H9 (cell line): ENCODE measurements around the gene CBLB. TPM values are rescaled to one million over a fixed set of nuclear protein-coding genes. Genes with fewer than 3 reads are reported as not detected.

Experiments
- DNase-seq: peaks from one replicate; pipeline ENCODE4 v3.0.0-alpha.2; 2017
- H2AFZ ChIP-seq: one replicate; pipeline ENCODE4 v1.6.1; 2013; ENCODE audit warnings: mild to moderate bottlenecking, low read length, control low read depth, moderate library complexity
- H2AK5ac ChIP-seq: 2 replicates; pipeline ENCODE4 v1.6.1; 2013; ENCODE audit warnings: low read length, control low read depth, mixed read lengths; ENCODE audit not compliant: insufficient read length
- H2BK120ac ChIP-seq: one replicate; pipeline ENCODE4 v1.6.1; 2013; ENCODE audit warnings: low read depth, mild to moderate bottlenecking, low read length, control low read depth, inconsistent platforms; ENCODE audit not compliant: poor library complexity, severe bottlenecking
- H2BK12ac ChIP-seq: 2 replicates; pipeline ENCODE4 v1.6.1; 2013; ENCODE audit warnings: low read length, control low read depth, mixed read lengths, low read depth; ENCODE audit not compliant: insufficient read length
- H2BK15ac ChIP-seq: 2 replicates; pipeline ENCODE4 v1.6.1; 2013; ENCODE audit warnings: low read depth, low read length, control low read depth
- H2BK20ac ChIP-seq: one replicate; pipeline ENCODE4 v1.6.1; 2013; ENCODE audit warnings: low read depth, mild to moderate bottlenecking, low read length, control low read depth, inconsistent platforms; ENCODE audit not compliant: poor library complexity, severe bottlenecking
- H2BK5ac ChIP-seq: 2 replicates; pipeline ENCODE4 v1.6.1; 2013; ENCODE audit warnings: low read length, control low read depth, mixed read lengths; ENCODE audit not compliant: insufficient read length
- H3K14ac ChIP-seq: 2 replicates; pipeline ENCODE4 v1.6.1; 2013; ENCODE audit warnings: low read length, control low read depth; ENCODE audit not compliant: insufficient read depth
- H3K18ac ChIP-seq: 2 replicates; pipeline ENCODE4 v1.6.1; 2013; ENCODE audit warnings: low read depth, mild to moderate bottlenecking, mixed read lengths, low read length, control low read depth; ENCODE audit not compliant: insufficient read length
- H3K23ac ChIP-seq: 2 replicates; pipeline ENCODE4 v1.6.1; 2013; ENCODE audit warnings: low read length, control low read depth, mixed read lengths, low read depth; ENCODE audit not compliant: insufficient read length
- H3K23me2 ChIP-seq: 2 replicates; pipeline ENCODE4 v1.6.1; 2013; ENCODE audit warnings: low read depth, mild to moderate bottlenecking, mixed read lengths, low read length, control low read depth; ENCODE audit not compliant: insufficient read length, poor library complexity, severe bottlenecking
- H3K27ac ChIP-seq: 2 replicates; pipeline ENCODE4 v1.5.1; 2013; ENCODE audit warnings: low read length, control low read depth, mixed read lengths, low read depth; ENCODE audit not compliant: insufficient read length
- H3K27me3 ChIP-seq: 2 replicates; pipeline ENCODE4 v1.6.1; 2013; ENCODE audit warnings: low read length, control low read depth, inconsistent platforms; ENCODE audit not compliant: insufficient read depth
- H3K4ac ChIP-seq: 2 replicates; pipeline ENCODE4 v1.6.1; 2013; ENCODE audit warnings: low read depth, mild to moderate bottlenecking, control low read depth, inconsistent platforms, low read length, moderate library complexity
- H3K4me1 ChIP-seq: 2 replicates; pipeline ENCODE4 v1.6.1; 2013; ENCODE audit warnings: low read length, control low read depth, inconsistent platforms; ENCODE audit not compliant: insufficient read depth
- H3K4me2 ChIP-seq: 2 replicates; pipeline ENCODE4 v1.6.1; 2013; ENCODE audit warnings: low read length, control low read depth, mixed read lengths; ENCODE audit not compliant: insufficient read length, insufficient read depth
- H3K56ac ChIP-seq: 2 replicates; pipeline ENCODE4 v1.6.1; 2013; ENCODE audit warnings: low read depth, mild to moderate bottlenecking, mixed read lengths, low read length, control low read depth; ENCODE audit not compliant: insufficient read length
- H3K79me1 ChIP-seq: 2 replicates; pipeline ENCODE4 v1.6.1; 2013; ENCODE audit warnings: low read depth, mild to moderate bottlenecking, moderate library complexity, low read length, control low read depth, inconsistent platforms; ENCODE audit not compliant: insufficient read depth, poor library complexity, severe bottlenecking
- H3K79me2 ChIP-seq: 2 replicates; pipeline ENCODE4 v1.6.1; 2013; ENCODE audit warnings: low read length, control low read depth, inconsistent platforms; ENCODE audit not compliant: insufficient read depth
- H3K9ac ChIP-seq: 2 replicates; pipeline ENCODE4 v1.6.1; 2013; ENCODE audit warnings: low read length, control low read depth, mixed read lengths; ENCODE audit not compliant: insufficient read length; ENCODE audit errors: extremely low read depth
- H3K9me3 ChIP-seq: one replicate; pipeline ENCODE4 v1.6.1; 2013; ENCODE audit warnings: low read depth, low read length, inconsistent platforms; ENCODE audit not compliant: control insufficient read depth
- H3T11ph ChIP-seq: one replicate; pipeline ENCODE4 v1.6.1; 2013; ENCODE audit warnings: mild to moderate bottlenecking, low read length, control low read depth, inconsistent platforms
- H4K20me1 ChIP-seq: one replicate; pipeline ENCODE4 v1.6.1; 2013; ENCODE audit not compliant: control insufficient read depth, insufficient read length, insufficient read depth
- H4K5ac ChIP-seq: 2 replicates; pipeline ENCODE4 v1.6.1; 2013; ENCODE audit warnings: low read depth, mild to moderate bottlenecking, mixed read lengths, low read length, control low read depth; ENCODE audit not compliant: insufficient read length
- H4K8ac ChIP-seq: replicated peaks from 2 replicates; pipeline ENCODE4 v1.6.1; 2013; ENCODE audit warnings: low read length, control low read depth, mixed read lengths, low read depth; ENCODE audit not compliant: insufficient read length
- H4K91ac ChIP-seq: 2 replicates; pipeline ENCODE4 v1.6.1; 2013; ENCODE audit warnings: low read depth, mild to moderate bottlenecking, moderate library complexity, mixed read lengths, low read length, control low read depth; ENCODE audit not compliant: insufficient read length
- H3K27ac Mint-ChIP-seq, 3 experiments: 2 replicates in 2 of 3; 3 replicates in 1 of 3; pipeline ENCODE4 v1.8.0; 2020 to 2021; ENCODE audit warnings: mixed read lengths in 3 of 3, mild to moderate bottlenecking in 1 of 3, moderate library complexity in 1 of 3
- H3K27me3 Mint-ChIP-seq: 2 replicates; pipeline ENCODE4 v1.8.0; 2021; ENCODE audit warnings: low read depth, mild to moderate bottlenecking, moderate library complexity, mixed read lengths
- H3K36me3 Mint-ChIP-seq, 3 experiments: 2 replicates in 2 of 3; 3 replicates in 1 of 3; pipeline ENCODE4 v1.8.0; 2020 to 2021; ENCODE audit warnings: low read depth in 3 of 3, mixed read lengths in 3 of 3; ENCODE audit not compliant: insufficient read depth in 1 of 3
- H3K4me1 Mint-ChIP-seq, 2 experiments: 2 replicates each; pipeline ENCODE4 v1.8.0; 2020; ENCODE audit warnings: mixed read lengths in 2 of 2
- H3K4me3 Mint-ChIP-seq, 2 experiments: 2 replicates in 1 of 2; 3 replicates in 1 of 2; pipeline ENCODE4 v1.8.0; 2020 to 2021; ENCODE audit warnings: mild to moderate bottlenecking in 2 of 2, mixed read lengths in 2 of 2, moderate library complexity in 1 of 2
- H3K9me3 Mint-ChIP-seq, 2 experiments: 2 replicates in 1 of 2; 3 replicates in 1 of 2; pipeline ENCODE4 v1.8.0; 2020; ENCODE audit warnings: mild to moderate bottlenecking in 2 of 2, mixed read lengths in 2 of 2, moderate library complexity in 1 of 2
- WGBS: extraction: QIAGEN DNeasy Blood & Tissue Kit; methylation state at CpG from one replicate; pipeline ENCODE4 v1.1.7; 2013; ENCODE audit warnings: missing lambda C conversion rate, low lambda C conversion rate, mixed read lengths; ENCODE audit not compliant: insufficient read length; ENCODE audit errors: extremely low coverage; 5-methylcytosine and 5-hydroxymethylcytosine counted together
- total RNA-seq: library from RNA; stranded (reverse); gene quantifications from 2 replicates; pipeline ENCODE4 v1.2.1, GENCODE V29; 2021
- TF ChIP-seq, protein P1 (sequence below): fragments of 200-600 bp; sonication (generic); conservative IDR thresholded peaks from 3 replicates; pipeline ENCODE4 v1.8.0; 2021; ENCODE audit warnings: antibody characterized with exemption, mild to moderate bottlenecking

Gene CBLB
- total RNA-seq, 1 experiment from 2014 or later = 25.7 TPM

DNA sequence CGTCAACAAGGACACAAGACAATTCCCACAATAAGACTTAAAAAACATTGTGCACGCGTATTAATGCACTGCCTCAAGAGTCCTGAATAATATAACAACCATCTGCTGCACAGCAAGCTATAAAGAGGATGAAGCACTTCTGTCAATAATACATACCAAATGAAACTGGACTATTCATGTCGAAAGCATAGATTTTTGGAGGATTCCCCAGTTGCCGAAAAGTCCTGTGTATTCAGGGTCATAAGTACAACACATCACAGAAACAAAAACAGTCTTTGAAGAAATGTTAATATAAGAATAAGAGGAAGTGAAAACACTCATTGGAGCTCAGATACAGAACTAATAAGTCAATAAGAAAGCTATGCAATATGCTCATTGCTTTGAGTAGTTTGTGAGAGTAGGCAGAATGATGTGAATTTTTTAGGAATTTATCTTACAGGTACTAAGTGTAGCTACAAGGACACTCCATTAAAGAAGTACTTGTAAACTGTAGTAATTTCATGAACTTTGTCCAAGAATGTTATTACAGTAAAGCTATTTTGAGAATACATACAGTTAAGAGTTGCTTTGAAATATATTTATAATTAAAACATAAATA lies 31.6 kb downstream of the CBLB start:
- no peaks in the 10 kb centered on the region for H3K27me3 Mint-ChIP-seq
- no peak overlapping the region for H2BK120ac ChIP-seq
- no peaks in the 10 kb centered on the region for H3K27me3 ChIP-seq
- H2BK12ac ChIP-seq = no peak overlapping the region
- no peaks in the 10 kb centered on the region; the same call in 1 of the 2 replicates for H3K4me1 ChIP-seq
- H3K14ac ChIP-seq = no peak overlapping the region
- H2BK15ac ChIP-seq = no peak overlapping the region
- no peak overlapping the region for H3K4me3 Mint-ChIP-seq
- no peak overlapping the region; a peak in 1 of 7 replicates for H3K27ac Mint-ChIP-seq
- H3K4me2 ChIP-seq = no peak overlapping the region
- no peaks in the 10 kb centered on the region for H4K20me1 ChIP-seq
- no peak overlapping the region for H4K5ac ChIP-seq
- WGBS = no CpG with 5 or more reads among the region's 5 CpGs
- H2AK5ac ChIP-seq = no peak overlapping the region
- H3K79me1 ChIP-seq = no peaks in the 10 kb centered on the region
- TF ChIP-seq, protein P1, sequence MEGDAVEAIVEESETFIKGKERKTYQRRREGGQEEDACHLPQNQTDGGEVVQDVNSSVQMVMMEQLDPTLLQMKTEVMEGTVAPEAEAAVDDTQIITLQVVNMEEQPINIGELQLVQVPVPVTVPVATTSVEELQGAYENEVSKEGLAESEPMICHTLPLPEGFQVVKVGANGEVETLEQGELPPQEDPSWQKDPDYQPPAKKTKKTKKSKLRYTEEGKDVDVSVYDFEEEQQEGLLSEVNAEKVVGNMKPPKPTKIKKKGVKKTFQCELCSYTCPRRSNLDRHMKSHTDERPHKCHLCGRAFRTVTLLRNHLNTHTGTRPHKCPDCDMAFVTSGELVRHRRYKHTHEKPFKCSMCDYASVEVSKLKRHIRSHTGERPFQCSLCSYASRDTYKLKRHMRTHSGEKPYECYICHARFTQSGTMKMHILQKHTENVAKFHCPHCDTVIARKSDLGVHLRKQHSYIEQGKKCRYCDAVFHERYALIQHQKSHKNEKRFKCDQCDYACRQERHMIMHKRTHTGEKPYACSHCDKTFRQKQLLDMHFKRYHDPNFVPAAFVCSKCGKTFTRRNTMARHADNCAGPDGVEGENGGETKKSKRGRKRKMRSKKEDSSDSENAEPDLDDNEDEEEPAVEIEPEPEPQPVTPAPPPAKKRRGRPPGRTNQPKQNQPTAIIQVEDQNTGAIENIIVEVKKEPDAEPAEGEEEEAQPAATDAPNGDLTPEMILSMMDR = no peak
- no peak for DNase-seq
- H3K9me3 Mint-ChIP-seq = no peaks in the 10 kb centered on the region
- no peaks in the 10 kb centered on the region for H3K79me2 ChIP-seq
- no peak overlapping the region for H3K23ac ChIP-seq
- H2AFZ ChIP-seq = no peak overlapping the region
- H3T11ph ChIP-seq = no peak overlapping the region
- no peaks in the 10 kb centered on the region for H3K23me2 ChIP-seq
- H3K36me3 Mint-ChIP-seq = peaks cover 0 to 27% (median 6%) of the 10 kb centered on the region in 3 experiments; a peak in 3 of 7 replicates
- H4K91ac ChIP-seq = no peak overlapping the region
- H3K56ac ChIP-seq = no peak overlapping the region
- H3K27ac ChIP-seq = no peak overlapping the region
- H3K18ac ChIP-seq = no peak overlapping the region
- no peak overlapping the region for H2BK5ac ChIP-seq
- H4K8ac ChIP-seq = no peak overlapping the region
- H3K9me3 ChIP-seq = no peaks in the 10 kb centered on the region
- peaks cover 12 to 26% of the 10 kb centered on the region in 2 experiments for H3K4me1 Mint-ChIP-seq
- H3K4ac ChIP-seq = no peak overlapping the region
- no peak overlapping the region for H3K9ac ChIP-seq
- no peak overlapping the region for H2BK20ac ChIP-seq
